ENCODE results near the gene FANCD2. TPM values are rescaled to one million over a fixed set of nuclear protein-coding genes. Genes with fewer than 3 reads are reported as not detected.

The FANCD2 gene
- polyA plus RNA-seq, 1 donor from 2014 or later = 3.3 TPM

- no peaks in the 10 kb centered on the region for H3K27me3 ChIP-seq (ENCODE audit: insufficient read depth, low read depth, low read length)
- H4K20me1 ChIP-seq (ENCODE audit: insufficient read depth) = no peaks in the 10 kb centered on the region
- no peaks in the 10 kb centered on the region for H3F3A ChIP-seq (ENCODE audit: insufficient read depth, low read length, poor library complexity, severe bottlenecking)
- no peak overlapping the region for H3K9ac ChIP-seq (ENCODE audit: low read length)
- H3K27ac ChIP-seq (ENCODE audit: low read length) = no peak overlapping the region
- H3K9me2 ChIP-seq (ENCODE audit: insufficient read depth, low read length) = no peaks in the 10 kb centered on the region
- no peak overlapping the region for H3K4me3 ChIP-seq (ENCODE audit: low read length)
- H3K36me3 ChIP-seq (ENCODE audit: insufficient read depth, low read length) = no peaks in the 10 kb centered on the region
- H3K79me2 ChIP-seq (replicated peaks; ENCODE audit: insufficient read depth, low read length) = no peaks in the 10 kb centered on the region
- no peak overlapping the region for H3K4me2 ChIP-seq (ENCODE audit: low read length)
- no peak overlapping the region for H2AFZ ChIP-seq (ENCODE audit: low read depth, low read length)
- no peak for TF ChIP-seq SMC3 (conservative IDR thresholded peaks at IDR 0.05; ENCODE audit: poor library complexity)
- TF ChIP-seq POLR2AphosphoS5 (IDR thresholded peaks at IDR 0.05) = no peak
- no peaks in the 10 kb centered on the region for H3K9me3 ChIP-seq (ENCODE audit: low read length)
Observed at GRCh38 chr3:10099041-10099440, 72.8 kb downstream of the FANCD2 start.

GRCh38 chr3:10106919-10107318 lies 80.7 kb downstream of the FANCD2 start:
- H3K9me3 ChIP-seq (ENCODE audit: low read length) = no peaks in the 10 kb centered on the region
- H4K20me1 ChIP-seq (ENCODE audit: insufficient read depth) = no peaks in the 10 kb centered on the region
- no peaks in the 10 kb centered on the region for H3K36me3 ChIP-seq (ENCODE audit: insufficient read depth, low read length)
- H3F3A ChIP-seq (ENCODE audit: insufficient read depth, low read length, poor library complexity, severe bottlenecking) = no peaks in the 10 kb centered on the region
- H3K9me2 ChIP-seq (ENCODE audit: insufficient read depth, low read length) = no peaks in the 10 kb centered on the region
- H3K4me2 ChIP-seq (ENCODE audit: low read length) = no peak overlapping the region
- no peaks in the 10 kb centered on the region for H3K27me3 ChIP-seq (ENCODE audit: insufficient read depth, low read depth, low read length)
- H2AFZ ChIP-seq (ENCODE audit: low read depth, low read length) = no peak overlapping the region
- H3K4me3 ChIP-seq (ENCODE audit: low read length) = no peak overlapping the region
- H3K79me2 ChIP-seq (replicated peaks; ENCODE audit: insufficient read depth, low read length) = no peaks in the 10 kb centered on the region
- H3K9ac ChIP-seq (ENCODE audit: low read length) = no peak overlapping the region
- TF ChIP-seq SMC3 (conservative IDR thresholded peaks at IDR 0.05; ENCODE audit: poor library complexity) = no peak
- H3K27ac ChIP-seq (ENCODE audit: low read length) = no peak overlapping the region

- no peaks in the 10 kb centered on the region for H3K79me2 ChIP-seq (replicated peaks; ENCODE audit: insufficient read depth, low read length)
- no peaks in the 10 kb centered on the region for H3K9me3 ChIP-seq (ENCODE audit: low read length)
- H3F3A ChIP-seq (ENCODE audit: insufficient read depth, low read length, poor library complexity, severe bottlenecking) = no peaks in the 10 kb centered on the region
- no peaks in the 10 kb centered on the region for H3K36me3 ChIP-seq (ENCODE audit: insufficient read depth, low read length)
- no peak within 1 kb of the TSS for H3K27ac ChIP-seq (ENCODE audit: low read length)
- no peak within 1 kb of the TSS for H3K4me3 ChIP-seq (ENCODE audit: low read length)
- H2AFZ ChIP-seq (ENCODE audit: low read depth, low read length) = no peak within 1 kb of the TSS
- no peaks in the 10 kb centered on the region for H3K9me2 ChIP-seq (ENCODE audit: insufficient read depth, low read length)
- H3K9ac ChIP-seq (ENCODE audit: low read length) = no peak within 1 kb of the TSS
- no peak within 1 kb of the TSS for H3K4me2 ChIP-seq (ENCODE audit: low read length)
- TF ChIP-seq RAD21 (conservative IDR thresholded peaks at IDR 0.05) = no peak
- no peak for TF ChIP-seq REST (IDR thresholded peaks at IDR 0.05; ENCODE audit: borderline replicate concordance)
- no peak for TF ChIP-seq TAF1 (IDR thresholded peaks at IDR 0.05; ENCODE audit: low read depth)
- TF ChIP-seq CTCF (IDR thresholded peaks at IDR 0.05; ENCODE audit: poor library complexity, severe bottlenecking) = no peak
- TF ChIP-seq SMC3 (conservative IDR thresholded peaks at IDR 0.05; ENCODE audit: poor library complexity) = no peak
- no peak for TF ChIP-seq MXI1 (conservative IDR thresholded peaks at IDR 0.05; ENCODE audit: poor library complexity, severe bottlenecking)
- no peak for TF ChIP-seq POLR2AphosphoS5 (IDR thresholded peaks at IDR 0.05)
- TF ChIP-seq EP300 (conservative IDR thresholded peaks at IDR 0.05; ENCODE audit: poor library complexity, severe bottlenecking) = no peak
- TF ChIP-seq EZH2 (IDR thresholded peaks at IDR 0.05; ENCODE audit: borderline replicate concordance, insufficient read depth, low read length, poor library complexity, severe bottlenecking) = no peak
- H4K20me1 ChIP-seq (ENCODE audit: insufficient read depth) = no peaks in the 10 kb centered on the region
- no peaks in the 10 kb centered on the region for H3K27me3 ChIP-seq (ENCODE audit: insufficient read depth, low read depth, low read length)
Observed at GRCh38 chr3:10108091-10108490, 81.9 kb downstream of the FANCD2 start, which contains the start of gene FANCD2OS. FANCD2OS (minus strand) TSS chr3:10108255; CDS start chr3:10104774, 3,481 bp downstream.
